Hindlimb muscle (tissue), 1 donor: ENCODE results near the gene GNAZ. TPM values are rescaled to one million over a fixed set of nuclear protein-coding genes. Genes with fewer than 3 reads are reported as not detected.

ENCODE experiments used
- DNase-seq: peaks from one replicate; pipeline ENCODE4 v3.0.0-alpha.2; 2013
- polyA plus RNA-seq: library from polyadenylated mRNA; unstranded; fragments of 120-200 nt; gene quantifications from one replicate; pipeline ENCODE4 v1.2.1, GENCODE V29; 2013; ENCODE audit not compliant: insufficient read length

Gene GNAZ
- polyA plus RNA-seq, 1 donor = 3.4 TPM

- no peak for DNase-seq
Observed at GRCh38 chr22:23155831-23156230, 85.5 kb downstream of the GNAZ start.

GRCh38 chr22:23156286-23156685 lies 86.0 kb downstream of the GNAZ start:
- DNase-seq = no peak

GRCh38 chr22:23157560-23158515 lies 87.5 kb downstream of the GNAZ start:
- DNase-seq = no peak

- DNase-seq = no peak
Observed at GRCh38 chr22:23158516-23159290, 88.4 kb downstream of the GNAZ start.

- DNase-seq = no peak
Observed at GRCh38 chr22:23159291-23159630, 88.9 kb downstream of the GNAZ start.

GRCh38 chr22:23161029-23161428 lies 90.7 kb downstream of the GNAZ start:
- no peak for DNase-seq

GRCh38 chr22:23161574-23161973 lies 91.3 kb downstream of the GNAZ start:
- no peak for DNase-seq

GRCh38 chr22:23163665-23164064 lies 93.3 kb downstream of the GNAZ start:
- no peak for DNase-seq

GRCh38 chr22:23164091-23164490 lies 93.8 kb downstream of the GNAZ start:
- no peak for DNase-seq

GRCh38 chr22:23166042-23166831 lies 95.9 kb downstream of the GNAZ start:
- DNase-seq = no peak

GRCh38 chr22:23166841-23167616 lies 96.7 kb downstream of the GNAZ start:
- no peak for DNase-seq

GRCh38 chr22:23168391-23169042 lies 98.2 kb downstream of the GNAZ start:
- no peak for DNase-seq

- no peak for DNase-seq
Observed at GRCh38 chr22:23169043-23169406, 98.7 kb downstream of the GNAZ start.

Other genes with a start within 250 kb of the GNAZ start
- gene IGLL5, start 182.7 kb upstream of the GNAZ start, polyA plus RNA-seq = 0.22 TPM
- gene RSPH14, start 71.5 kb downstream of the GNAZ start, polyA plus RNA-seq = 1.7 TPM
- gene RAB36, start 75.0 kb downstream of the GNAZ start, polyA plus RNA-seq = 1.9 TPM
- 18.6 TPM for gene BCR, start 110.0 kb downstream of the GNAZ start, polyA plus RNA-seq